Kidney glomerular epithelial cell (primary cell): ENCODE measurements around the gene SESN2.

Experiments used
- DNase-seq: peaks from one replicate; lab custom pipeline; 2025; lab: John Stamatoyannopoulos, UW

SESN2 gene

GRCh38 chr1:28259252-28259933 is at the start of gene SESN2:
TSS of gene SESN2 (plus strand) at chr1:28259518. CDS start at chr1:28259848, 330 bp downstream.
- peak; percentile 97 for DNase-seq

GRCh38 chr1:28209700-28210099 is 49.6 kb upstream of the SESN2 start:
- DNase-seq, result no peak

- DNase-seq, result no peak
Observed at GRCh38 chr1:28213315-28213714, 46.0 kb upstream of the SESN2 start.

GRCh38 chr1:28229089-28229488 is 30.2 kb upstream of the SESN2 start:
- no peak for DNase-seq

GRCh38 chr1:28229996-28230395 is 29.3 kb upstream of the SESN2 start:
- no peak for DNase-seq

GRCh38 chr1:28232558-28233263 is 26.6 kb upstream of the SESN2 start, which contains the start of gene DNAJC8:
TSS of gene DNAJC8 (minus strand) at chr1:28233029. CDS start at chr1:28232998, 31 bp downstream.
- peak; percentile 92 for DNase-seq

GRCh38 chr1:28233264-28233606 is 26.1 kb upstream of the SESN2 start:
- no peak for DNase-seq

- peak; percentile 99 for DNase-seq
Observed at GRCh38 chr1:28235755-28236655, 23.3 kb upstream of the SESN2 start, which contains the start of gene ATP5IF1. TSS of gene ATP5IF1 (plus strand) at chr1:28236124. CDS start at chr1:28236184, 60 bp downstream.

GRCh38 chr1:28236656-28237322 is 22.5 kb upstream of the SESN2 start:
- no peak for DNase-seq

GRCh38 chr1:28239004-28239403 is 20.3 kb upstream of the SESN2 start:
- DNase-seq, result no peak

- DNase-seq, result no peak
Observed at GRCh38 chr1:28240024-28240423, 19.3 kb upstream of the SESN2 start.

GRCh38 chr1:28241638-28242241 is 17.6 kb upstream of the SESN2 start:
- peak; percentile 30 for DNase-seq

GRCh38 chr1:28243685-28244311 is 15.5 kb upstream of the SESN2 start:
- peak; percentile 72 for DNase-seq

- no peak for DNase-seq
Observed at GRCh38 chr1:28244549-28245251, 14.6 kb upstream of the SESN2 start.

- no peak for DNase-seq
Observed at GRCh38 chr1:28246427-28246832, 12.9 kb upstream of the SESN2 start.

- no peak for DNase-seq
Observed at GRCh38 chr1:28247612-28248272, 11.6 kb upstream of the SESN2 start.

GRCh38 chr1:28248273-28249012 is 10.9 kb upstream of the SESN2 start:
- peak; percentile 87 for DNase-seq

- DNase-seq, result peak; percentile 87
Observed at GRCh38 chr1:28249013-28249865, 10.1 kb upstream of the SESN2 start.
